MM.1S (cell line): ENCODE data around the gene TEX28.
"Not testable (repeated sequence)": the region's sequence is repeated elsewhere in the genome, so short reads cannot be mapped to it uniquely, and the experiment has no call there.

ENCODE experiments used
- EZH2 ChIP-seq: fragments of 300-600 bp; sonication (generic); optimal IDR thresholded peaks from 2 replicates; pipeline ENCODE3; 2017; ENCODE audit warnings: low read depth, mild to moderate bottlenecking, antibody characterized with exemption, low read length, mixed read lengths
- EZH2phosphoT487 ChIP-seq: fragments of 300-600 bp; sonication (generic); IDR thresholded peaks from 2 replicates; pipeline ENCODE4 v1.6.1; 2018; ENCODE audit warnings: antibody characterized with exemption, low read length
- TF ChIP-seq, protein P1 (sequence below): fragments of 300-600 bp; sonication (generic); IDR thresholded peaks from 2 replicates; pipeline ENCODE4 v1.5.1; 2016; ENCODE audit warnings: antibody characterized with exemption, low read length, mixed read lengths

DNA sequence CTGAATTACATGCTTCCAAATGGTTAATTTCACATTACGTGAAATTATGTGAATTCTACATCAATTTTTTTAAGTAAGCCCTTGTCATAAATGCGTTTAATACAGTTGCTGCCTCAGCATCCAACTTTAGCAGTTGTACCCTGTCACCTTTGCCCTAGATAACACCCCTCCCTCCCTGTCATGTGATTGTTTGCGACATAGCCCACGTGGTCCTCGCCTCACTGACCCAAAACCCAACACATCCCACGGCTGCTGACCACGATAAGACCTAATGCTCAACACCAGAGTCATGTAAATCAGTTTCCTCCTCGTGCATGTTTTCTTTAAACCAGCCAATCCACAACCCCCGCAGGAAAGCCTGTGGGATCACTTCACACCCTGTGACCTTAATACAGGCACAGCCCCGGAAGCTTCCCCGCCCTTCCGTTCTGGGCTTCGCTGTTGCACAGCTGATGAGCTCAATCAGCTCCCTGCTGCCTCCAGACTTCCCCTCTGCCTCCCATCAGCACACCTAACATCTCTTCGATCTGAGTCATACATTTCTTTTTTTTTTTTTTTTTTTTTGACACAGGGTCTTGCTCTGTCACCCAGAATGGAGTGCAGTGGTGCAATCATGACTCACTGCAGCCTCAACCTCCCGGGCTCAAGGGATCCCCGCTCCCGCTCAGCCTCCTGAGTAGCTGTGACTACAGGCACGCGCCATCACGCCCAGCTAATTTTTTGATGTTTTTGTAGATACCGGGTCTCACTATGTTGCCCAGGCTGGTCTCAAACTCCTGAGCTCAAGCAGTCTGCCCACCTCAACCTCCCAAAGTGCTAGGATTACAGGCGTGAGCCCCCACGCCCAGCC, 10.2 kb downstream of the TEX28 start:
- TF ChIP-seq, protein P1, sequence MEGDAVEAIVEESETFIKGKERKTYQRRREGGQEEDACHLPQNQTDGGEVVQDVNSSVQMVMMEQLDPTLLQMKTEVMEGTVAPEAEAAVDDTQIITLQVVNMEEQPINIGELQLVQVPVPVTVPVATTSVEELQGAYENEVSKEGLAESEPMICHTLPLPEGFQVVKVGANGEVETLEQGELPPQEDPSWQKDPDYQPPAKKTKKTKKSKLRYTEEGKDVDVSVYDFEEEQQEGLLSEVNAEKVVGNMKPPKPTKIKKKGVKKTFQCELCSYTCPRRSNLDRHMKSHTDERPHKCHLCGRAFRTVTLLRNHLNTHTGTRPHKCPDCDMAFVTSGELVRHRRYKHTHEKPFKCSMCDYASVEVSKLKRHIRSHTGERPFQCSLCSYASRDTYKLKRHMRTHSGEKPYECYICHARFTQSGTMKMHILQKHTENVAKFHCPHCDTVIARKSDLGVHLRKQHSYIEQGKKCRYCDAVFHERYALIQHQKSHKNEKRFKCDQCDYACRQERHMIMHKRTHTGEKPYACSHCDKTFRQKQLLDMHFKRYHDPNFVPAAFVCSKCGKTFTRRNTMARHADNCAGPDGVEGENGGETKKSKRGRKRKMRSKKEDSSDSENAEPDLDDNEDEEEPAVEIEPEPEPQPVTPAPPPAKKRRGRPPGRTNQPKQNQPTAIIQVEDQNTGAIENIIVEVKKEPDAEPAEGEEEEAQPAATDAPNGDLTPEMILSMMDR = not testable (repeated sequence)
- TF ChIP-seq EZH2phosphoT487, EZH2: not testable (repeated sequence)
